Pons (tissue), 1 donor: ENCODE data around the gene NELFB.
A peak's percentile ranks its signal among the peaks of the same experiment; 100 is the strongest.

Experiments used
- DNase-seq: peaks from one replicate; pipeline ENCODE4 v3.0.0-alpha.2; 2016; ENCODE audit warnings: low spot score

NELFB gene

DNA sequence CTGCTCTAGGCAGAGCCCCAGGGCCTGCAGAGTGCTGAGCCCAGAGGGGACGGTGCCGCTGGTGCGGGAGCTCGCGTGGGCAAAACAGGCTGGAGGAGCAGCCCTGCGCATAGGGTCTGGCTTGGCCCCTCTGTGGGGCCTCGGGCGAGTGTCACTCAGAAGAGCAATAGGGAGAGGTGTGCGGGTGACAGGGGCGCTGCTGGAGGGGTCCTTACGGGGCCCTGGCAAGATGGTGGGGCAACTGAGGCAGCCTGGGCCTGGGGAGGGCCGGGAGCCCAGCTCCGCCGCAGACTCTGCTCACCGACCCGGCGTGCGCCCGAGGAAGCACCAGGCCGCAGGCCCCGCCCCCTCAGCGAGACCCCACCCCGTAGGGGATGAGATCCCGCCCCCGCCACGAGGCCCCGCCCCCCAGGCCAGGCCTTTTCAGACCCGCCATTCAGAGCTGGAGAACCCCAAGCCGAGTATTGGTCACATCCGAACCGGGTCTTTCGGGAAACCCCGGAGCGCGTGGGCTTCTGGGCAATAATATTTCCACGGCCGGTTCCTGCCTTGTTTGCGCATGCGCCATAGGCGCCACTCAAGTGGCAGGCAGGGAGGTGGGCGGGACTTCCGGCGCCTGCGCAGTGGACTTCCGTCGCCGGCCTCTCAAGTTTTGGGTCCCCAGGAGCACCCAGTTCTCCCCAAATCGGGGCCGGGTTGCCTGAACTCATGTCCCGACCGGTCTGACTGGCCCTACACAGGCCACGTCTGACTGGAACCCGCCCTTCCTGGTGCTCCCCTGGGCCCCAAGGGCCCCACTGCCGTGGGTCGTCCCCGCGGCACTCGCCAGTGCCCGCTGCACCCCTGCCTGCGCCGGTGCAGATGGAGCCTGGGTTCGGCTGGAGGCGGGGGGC lies 31.8 kb upstream of the NELFB start:
- DNase-seq: peak; percentile 97

- no peak for DNase-seq
Measured at GRCh38 chr9:137224830-137225694, 30.1 kb upstream of the NELFB start, which contains the start of gene CYSRT1. TSS of gene CYSRT1 (plus strand) at chr9:137225174. CDS start at chr9:137225622, 448 bp downstream.

DNA sequence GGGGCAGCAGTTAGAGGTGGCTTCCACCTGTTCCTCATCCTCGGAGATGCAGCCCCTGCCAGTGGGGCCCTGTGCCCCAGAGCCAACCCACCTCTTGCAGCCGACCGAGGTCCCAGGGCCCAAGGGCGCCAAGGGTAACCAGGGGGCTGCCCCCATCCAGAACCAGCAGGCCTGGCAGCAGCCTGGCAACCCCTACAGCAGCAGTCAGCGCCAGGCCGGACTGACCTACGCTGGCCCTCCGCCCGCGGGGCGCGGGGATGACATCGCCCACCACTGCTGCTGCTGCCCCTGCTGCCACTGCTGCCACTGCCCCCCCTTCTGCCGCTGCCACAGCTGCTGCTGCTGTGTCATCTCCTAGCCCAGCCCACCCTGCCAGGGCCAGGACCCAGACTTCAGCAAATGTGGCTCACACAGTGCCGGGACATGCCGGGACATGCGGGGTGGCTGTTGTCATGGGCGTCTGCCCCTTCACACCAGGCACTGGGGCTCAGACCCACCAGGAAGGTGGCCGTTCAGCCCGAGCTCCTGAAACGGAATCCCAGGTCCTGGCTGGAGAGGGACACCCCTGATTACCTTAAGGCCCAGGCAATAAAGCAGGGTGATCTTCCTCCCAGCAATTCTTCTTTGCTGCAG lies 29.3 kb upstream of the NELFB start:
- no peak for DNase-seq

DNA sequence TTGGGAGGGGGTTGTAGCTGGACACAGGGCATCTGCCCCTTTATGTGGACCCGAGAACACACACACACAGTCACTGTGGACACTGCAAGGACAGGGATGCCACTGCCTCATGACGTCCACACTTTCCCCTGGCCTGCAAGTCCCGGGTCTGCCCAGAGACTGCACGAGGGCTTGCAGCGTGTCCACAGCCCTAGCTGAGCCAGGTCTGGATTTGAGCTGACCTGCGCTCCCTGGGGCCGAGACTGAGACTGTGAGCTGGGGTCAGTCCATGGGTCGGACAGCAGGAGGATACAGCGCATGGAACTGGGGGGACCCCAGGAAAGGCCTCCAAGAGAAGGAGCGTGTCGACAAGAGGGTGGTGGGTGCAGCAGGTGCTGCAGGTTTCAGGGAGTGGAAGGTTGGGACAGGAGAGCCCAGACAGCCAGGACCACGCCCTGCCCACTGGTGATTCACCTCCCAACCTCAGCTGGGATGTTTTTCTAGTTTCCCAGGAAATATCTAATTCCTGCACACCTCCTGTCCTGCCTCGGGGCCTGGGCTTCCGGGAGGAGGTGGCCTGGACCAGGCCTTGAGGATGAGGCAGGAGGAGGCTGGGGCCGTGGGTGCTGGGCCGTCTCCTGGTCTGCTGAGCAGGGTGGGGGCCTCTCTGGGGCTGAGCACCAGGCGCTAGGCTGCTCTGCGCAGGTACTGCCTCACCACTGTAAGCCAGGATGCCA lies 28.6 kb upstream of the NELFB start:
- no peak for DNase-seq

DNA sequence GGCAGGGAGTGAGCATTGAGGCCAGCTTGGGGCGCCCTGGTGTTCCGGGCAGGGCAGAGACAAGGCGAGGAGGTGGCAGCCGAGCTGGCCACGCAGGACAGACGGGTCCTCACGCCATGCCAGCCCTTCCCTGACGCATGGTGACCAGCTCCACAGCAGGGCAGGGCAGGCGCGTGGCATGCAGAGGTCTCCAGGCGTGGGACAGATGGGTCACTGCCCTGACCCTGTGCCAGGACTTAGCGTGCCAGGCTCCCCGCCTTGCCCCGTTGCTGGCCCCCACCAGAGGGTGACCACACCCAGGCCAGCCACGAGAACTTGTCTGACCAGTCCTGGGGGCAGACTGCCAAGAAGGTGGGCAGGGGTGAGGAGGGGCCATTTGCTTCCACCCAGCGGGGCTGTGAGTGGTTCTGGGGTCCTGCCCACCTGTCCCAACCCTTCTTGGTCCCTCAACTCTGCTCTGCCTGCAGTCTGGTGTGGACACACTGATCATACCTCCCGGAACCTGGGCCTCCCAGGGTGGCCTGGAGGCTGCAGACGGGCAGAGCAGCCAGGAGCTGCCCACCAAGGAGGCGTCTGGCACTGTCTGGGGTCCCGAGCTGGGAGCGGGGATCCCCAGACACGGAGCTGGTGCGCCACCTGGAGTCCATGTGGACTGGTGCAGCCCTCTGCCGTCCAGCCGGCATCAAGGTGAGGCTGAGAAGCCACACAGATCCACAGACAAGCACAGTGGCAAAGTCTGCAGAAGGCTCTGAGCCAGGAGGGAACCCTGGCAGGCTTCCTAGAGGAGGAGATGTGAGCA lies 27.9 kb upstream of the NELFB start, which contains the start of gene RNF224:
TSS of gene RNF224 (plus strand) at position 449 of the 799 bp plus-strand sequence. CDS start 834 bp downstream, outside the sequence.
- peak; percentile 52 for DNase-seq

GRCh38 chr9:137227853-137228505 lies 27.1 kb upstream of the NELFB start:
- no peak for DNase-seq

- DNase-seq: no peak
Measured at GRCh38 chr9:137228506-137228967, 26.6 kb upstream of the NELFB start.

DNA sequence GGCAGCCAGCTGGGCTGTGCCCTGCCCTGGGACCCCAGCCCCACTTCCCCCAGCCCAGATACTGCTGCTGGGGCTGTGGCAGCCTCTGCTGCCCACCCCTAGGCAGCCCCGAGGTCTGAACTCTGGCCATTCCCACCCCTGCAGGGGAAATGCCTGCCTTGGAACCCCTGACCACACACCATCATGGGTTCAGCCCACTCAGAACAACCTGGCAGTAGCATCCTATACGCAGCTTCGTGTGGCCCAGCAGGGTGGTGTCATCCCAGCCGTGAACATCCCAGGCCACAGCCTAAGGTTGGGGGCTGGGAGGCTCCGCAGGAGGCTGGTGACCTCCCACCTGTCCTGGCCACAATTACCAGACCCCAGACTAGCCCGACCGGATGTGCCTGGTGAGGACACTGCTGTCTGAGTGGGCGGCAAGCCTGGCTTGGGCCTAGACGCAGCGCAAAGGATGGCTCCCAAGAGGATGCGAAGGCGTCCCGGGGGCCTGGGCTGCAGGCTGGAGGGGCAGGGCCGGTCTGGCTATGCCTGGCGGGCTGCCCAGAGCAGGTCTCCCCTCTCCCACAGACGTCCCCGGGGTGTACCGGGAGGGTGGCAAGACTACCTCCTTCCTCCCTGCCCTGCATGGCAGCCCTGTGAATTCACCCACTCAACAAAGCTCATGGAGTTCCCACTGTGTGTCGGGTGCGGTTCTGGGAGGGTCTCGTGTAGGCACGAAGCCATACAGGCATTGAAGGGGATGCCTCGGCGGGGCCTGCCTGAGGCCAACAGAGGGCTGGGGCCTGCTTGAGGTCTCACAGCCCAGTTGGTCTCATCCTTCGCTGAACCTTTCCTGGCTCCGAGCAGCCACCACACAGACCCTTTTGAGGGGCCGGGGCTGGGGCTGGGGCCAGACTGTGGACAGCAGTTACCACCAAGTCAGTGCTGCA lies 25.9 kb upstream of the NELFB start:
- DNase-seq: no peak

DNA sequence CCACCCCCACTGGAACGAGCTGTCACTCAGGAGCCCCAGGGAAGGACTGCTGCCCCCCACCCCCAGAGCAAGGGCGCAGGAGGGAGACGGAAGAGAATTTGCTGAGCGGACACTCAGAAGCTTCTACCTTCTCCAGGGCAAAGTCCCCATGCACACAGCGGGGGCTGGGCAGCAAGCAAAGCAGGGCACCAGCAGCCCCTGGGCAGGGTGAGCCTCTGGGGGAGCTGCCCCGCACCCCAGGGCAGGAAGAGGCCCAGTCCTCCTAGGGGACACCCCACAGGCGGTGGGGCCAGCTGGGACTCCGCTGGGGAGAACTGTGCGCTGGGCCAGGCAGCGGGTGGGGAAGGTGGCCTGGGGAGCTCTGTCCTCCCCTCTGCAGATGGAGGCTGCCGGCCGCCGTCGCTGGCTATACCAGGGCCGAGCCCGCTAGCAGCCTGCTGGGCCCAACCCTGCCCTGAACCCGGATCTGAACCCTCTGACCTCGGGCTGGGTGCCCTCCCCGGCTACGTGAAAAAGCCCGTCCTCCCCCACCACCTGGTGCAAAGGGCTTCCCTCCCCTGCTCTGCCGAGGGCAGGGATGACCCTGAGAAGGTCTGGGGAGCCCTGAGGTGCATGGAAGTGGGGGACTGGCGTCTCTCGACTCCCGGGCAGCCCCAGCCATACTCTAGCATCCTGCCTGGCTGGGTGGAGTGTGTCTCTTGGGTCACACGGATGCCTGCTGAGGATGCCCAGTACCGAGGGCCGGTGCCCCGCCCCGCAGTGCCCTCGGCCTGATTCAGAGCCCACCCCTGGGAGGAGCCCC lies 25.0 kb upstream of the NELFB start:
- DNase-seq: no peak

- no peak for DNase-seq
Measured at GRCh38 chr9:137230705-137231371, 24.3 kb upstream of the NELFB start, which contains the start of gene SLC34A3. TSS of gene SLC34A3 (plus strand) at chr9:137230901. CDS start at chr9:137231703, 802 bp downstream.

DNA sequence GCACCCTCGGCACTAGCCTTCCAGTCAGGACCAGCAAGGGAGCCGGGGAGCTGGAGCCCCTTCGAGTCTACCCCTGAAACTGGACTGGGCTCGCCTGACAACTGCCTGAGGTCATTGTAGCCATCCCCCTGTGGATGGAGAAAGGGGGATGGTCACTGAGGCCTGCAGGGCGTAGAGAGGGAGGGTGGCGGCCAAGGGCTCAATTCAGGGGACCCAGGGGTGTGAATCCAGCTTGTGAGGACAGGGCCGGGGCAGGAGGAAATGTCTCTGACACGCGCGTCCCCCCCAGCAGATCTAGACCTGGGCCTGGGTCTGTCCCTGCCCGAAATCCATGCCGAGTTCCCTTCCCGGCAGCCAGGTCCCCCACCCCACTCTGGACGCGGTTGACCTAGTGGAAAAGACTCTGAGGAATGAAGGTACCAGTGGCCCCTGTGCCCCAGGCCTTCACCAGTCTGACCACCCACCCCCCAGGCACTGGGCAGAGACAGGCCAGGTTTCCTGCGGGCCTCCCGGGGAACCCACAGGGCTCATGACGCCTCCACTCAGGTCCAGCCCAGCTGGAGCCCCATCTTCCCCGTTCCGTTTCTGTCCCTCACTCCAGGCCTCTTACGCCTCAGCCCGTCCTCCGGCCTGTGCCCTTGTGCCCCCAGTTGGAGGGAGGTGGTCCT lies 23.6 kb upstream of the NELFB start:
- DNase-seq: no peak

- DNase-seq: no peak
Measured at GRCh38 chr9:137232101-137232500, 23.0 kb upstream of the NELFB start.

- DNase-seq: no peak
Measured at GRCh38 chr9:137232510-137232909, 22.6 kb upstream of the NELFB start.

DNA sequence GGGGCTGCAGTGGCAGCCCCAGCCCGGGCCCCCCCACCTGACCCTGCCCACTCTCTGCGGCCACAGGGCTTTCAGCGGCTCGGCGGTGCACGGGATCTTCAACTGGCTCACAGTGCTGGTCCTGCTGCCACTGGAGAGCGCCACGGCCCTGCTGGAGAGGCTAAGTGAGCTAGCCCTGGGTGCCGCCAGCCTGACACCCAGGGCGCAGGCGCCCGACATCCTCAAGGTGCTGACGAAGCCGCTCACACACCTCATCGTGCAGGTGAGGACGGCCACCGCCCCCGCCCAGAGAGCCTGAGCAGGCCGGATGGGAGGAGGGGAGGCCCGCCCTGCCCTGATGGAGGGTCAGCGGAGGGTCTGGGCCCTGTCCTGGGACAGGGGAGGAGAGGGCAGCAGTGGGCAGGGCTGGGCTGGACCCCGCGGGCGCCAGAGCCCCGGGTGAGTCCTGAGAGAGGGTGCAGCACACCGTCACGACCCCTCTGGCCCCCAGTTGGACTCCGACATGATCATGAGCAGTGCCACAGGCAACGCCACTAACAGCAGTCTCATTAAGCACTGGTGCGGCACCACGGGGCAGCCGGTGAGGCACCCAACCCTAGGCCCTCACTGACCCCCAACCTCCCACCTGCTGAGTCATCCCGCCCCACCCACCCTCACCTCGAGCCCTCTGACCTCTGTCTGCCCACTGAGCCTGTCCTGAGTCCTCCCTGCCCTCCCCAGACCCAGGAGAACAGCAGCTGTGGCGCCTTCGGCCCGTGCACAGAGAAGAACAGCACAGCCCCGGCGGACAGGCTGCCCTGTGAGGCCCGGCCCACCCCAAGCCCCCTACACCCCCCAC lies 21.8 kb upstream of the NELFB start:
- DNase-seq: no peak

DNA sequence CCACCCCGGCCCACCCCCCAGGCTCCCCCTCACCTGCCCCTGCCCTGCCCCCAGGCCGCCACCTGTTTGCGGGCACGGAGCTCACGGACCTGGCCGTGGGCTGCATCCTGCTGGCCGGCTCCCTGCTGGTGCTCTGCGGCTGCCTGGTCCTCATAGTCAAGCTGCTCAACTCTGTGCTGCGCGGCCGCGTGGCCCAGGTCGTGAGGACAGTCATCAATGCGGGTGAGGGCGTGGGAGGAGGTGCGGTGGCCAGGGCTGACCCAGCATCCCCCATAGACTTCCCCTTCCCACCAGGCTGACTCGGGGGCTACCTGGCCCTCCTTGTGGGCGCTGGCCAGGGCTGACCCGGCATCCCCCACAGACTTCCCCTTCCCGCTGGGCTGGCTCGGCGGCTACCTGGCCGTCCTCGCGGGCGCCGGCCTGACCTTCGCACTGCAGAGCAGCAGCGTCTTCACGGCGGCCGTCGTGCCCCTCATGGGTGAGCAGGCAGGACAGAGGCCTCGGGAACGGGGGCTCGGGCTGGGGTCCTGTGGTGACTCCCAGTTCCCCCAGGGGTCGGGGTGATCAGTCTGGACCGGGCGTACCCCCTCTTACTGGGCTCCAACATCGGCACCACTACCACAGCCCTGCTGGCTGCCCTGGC lies 21.0 kb upstream of the NELFB start:
- no peak for DNase-seq
